ENCODE results near the gene CDIP1.

The CDIP1 gene

DNA sequence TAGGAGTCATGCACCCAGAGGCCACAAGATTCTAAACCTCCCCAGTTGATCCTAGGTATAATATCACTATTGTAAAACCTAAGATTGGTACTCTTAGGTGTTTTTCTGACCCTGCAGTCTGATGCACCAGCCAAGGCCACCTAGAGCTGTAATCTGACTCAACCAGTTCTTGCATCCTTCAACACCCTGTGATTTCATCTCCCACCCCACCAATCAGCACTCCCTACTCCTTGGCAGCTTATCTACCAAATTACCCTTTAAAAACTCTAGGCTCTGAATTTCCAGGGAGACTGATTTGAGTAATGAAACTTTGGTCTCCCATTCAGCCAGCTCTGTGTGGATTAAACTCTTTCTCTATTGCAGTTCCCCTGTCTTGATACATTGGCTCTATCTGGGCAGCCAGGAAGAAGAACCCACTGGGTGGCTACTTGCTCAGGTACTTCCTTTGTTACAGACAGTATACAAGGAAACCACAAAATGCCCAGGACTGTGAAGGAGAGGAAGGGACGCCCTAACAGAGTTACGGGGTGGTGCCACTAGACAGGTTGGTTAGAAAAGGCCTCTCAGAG is 1.2 kb upstream of the CDIP1 start:
- no peak for DNase-seq (ENCODE audit: low read depth, low spot score)

DNA sequence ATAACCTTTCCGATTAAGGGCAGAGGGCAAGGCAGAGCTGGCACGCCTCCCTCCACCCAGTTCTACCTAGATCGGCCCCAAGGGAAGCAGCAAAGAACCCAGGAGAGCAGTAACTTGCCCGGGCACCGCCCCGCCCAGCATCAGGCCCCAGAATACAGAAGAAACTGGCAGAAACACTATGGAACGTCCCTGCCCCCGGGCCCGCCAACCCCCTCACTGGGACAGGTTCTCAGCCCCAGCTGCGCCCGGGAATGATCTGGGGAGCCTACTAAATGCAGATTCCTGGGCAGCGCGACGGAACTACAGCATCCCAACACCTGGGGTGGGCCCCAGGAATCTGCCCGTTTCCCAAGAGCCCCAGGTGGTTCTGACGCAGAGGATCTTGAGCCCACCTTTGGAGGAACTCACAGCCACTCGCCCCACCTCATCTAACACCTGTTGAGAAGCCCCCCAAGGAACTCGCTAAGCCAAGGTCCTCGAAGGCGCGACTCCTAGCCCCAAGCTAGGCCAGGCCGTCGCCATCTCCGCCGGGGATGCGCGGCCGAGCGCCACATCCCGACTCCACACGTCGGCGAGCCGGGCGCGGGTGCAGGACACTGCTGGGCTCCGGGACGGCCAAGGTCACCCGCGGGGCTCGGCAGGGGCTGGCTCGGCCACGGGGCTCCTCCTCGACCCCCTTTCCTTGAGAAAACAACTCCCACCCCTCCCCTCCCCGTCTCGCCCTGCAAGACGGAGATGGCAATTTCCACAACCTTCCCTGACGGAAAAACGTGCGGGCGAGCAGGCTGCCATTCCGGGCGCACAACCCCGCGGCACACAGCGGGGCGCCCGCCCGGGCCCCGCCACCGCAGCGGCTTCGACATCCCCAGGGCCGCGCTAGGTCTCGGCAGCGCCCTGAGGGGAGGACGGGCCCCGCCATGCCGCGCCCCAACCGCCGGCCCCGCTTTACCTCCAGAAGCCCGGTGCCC is 913 bp downstream of the CDIP1 start:
- peak; percentile 40 for DNase-seq (ENCODE audit: low read depth, low spot score)

DNA sequence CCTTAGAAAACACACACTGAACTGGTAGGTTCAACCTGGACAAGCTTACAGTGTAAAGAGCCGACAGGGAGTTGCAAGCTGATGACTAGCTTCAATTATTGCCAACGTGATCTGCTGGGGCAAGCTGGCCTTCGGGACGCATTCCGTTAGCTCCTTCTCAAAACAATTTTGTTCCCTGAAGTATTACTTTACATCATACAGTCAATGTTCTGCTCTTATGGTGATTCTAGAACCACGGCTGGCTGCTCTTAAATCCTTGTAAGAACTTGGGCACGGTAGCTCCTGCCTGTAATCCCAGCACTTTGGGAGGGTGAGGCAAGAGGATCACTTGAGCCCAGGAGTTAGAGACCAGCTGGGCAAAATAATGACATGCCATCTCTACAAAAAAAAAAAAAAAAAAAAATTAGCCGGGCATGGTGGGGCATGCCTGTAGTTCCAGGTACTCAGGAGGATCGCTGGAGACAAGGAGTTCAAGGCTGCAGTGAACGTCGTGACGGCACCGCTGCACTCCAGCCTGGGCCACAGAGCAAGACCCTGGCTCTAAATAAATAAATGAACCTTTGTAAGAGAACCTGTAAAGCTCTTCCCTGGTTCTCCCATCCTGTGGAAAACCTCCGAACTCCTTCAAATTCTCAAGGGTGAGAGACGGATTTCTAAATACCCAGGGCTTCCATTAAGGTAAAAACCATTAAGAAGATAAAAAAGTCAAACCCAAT is 2.0 kb downstream of the CDIP1 start:
- DNase-seq (ENCODE audit: low read depth, low spot score): no peak

DNA sequence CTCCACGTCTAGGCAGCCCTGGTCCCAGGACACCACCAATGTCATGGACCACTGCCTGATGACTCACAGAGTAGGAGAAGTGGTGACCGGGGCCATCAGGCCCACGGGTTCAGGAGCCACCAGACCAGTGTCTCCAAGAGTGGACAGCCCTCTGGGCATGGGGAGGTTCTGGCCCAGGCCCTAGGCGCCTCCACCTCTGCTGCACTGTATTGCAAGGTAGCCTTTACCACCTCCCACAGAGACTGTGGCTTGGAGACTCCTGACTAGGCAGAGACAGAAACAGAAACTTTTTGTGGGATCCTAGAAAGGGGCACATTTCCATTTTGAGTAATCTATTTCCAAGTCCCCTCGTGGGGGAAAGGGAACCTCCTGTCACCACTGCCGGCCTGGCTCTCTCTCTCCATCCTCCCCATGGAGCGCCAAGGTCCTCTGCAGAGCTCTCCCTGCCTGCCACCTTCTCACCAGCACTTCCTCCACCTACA is 2.9 kb downstream of the CDIP1 start:
- no peak for DNase-seq (ENCODE audit: low read depth, low spot score)

DNA sequence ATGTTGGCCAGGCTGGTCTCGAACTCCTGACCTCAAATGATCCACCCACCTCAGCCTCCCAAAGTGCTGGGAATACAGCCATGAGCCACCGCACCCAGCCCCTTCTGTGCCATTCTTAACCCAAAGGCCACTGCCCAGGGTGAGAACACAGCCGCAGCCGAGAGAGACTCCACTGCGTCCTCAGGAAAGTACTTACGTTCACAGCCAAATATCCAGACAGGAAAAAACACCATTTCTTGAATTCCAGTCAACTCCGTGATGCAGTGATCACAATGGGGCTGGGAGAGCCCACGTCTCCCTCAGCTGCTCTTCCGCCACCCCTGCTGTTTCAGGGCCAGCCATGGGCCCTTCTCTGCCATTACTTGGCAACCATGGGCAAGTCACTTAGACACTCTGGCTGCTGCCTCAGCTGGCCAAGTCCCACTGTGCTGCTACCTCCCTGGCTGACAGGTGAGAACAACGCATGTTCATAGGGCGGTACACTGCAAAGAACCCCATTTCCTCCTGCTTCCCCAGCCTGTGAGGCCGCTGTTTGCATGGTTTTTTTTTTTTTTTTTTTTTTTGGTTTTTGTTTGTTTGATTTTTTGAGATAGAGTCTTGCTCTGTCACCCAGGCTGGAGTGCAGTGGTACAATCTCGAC is 4.3 kb downstream of the CDIP1 start:
- DNase-seq (ENCODE audit: low read depth, low spot score): no peak

DNA sequence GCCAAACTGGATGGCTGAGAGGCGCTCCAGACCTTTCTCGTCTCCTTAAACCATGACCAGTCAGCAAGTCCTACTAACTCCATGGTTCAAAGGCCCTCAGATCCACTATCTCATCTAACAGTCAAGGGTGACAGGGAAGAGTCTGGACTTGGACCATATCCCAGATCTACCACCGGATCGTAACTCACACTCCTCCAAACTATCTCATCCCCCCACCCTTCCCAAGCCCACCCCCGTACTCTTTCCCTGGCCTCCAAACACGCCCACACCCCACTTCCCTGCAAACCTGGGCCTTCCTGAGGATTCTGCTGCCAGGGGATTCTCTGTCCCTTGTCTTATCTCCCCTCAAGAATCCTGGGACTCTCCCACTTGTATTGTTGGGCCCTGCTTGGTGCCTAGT is 5.1 kb downstream of the CDIP1 start:
- no peak for DNase-seq (ENCODE audit: low read depth, low spot score)

DNA sequence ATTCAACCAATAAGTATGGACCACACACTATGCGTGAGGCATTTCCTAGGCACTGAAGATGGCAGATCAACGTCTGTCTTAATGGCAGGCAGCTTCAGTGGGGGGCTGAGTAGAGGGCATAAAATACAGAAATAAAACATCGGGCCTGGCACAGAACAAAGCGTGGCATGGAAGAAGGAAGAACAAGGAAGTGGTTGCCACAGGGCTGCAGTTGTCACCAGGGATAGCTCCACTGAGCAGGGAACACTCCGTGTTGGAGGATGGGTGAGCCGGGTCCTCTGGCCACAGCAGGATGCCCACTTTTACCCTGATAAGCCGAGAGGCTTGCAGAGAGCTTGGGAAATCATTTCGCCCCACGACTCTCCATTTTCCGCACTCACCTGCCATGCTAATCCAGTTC is 6.3 kb downstream of the CDIP1 start:
- DNase-seq (ENCODE audit: low read depth, low spot score): no peak

DNA sequence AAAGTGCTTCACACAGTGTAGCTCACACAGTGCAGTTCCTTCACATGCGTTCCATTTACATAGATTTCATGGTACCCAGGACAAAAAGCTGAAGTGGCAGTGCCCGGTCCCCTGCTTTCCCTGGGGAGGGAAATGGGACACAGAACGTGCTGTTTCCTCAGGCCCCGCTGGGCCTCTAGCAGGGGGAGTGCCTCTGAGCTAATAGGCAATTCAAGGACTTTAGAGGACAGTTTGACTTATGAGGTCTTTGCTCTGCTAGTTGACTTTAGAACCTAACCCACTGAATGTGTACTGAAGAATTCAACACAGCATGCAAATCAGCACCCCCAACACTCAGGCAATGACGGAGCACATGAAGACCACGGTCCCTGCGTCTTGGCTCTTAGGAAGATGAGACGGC is 6.8 kb downstream of the CDIP1 start:
- no peak for DNase-seq (ENCODE audit: low read depth, low spot score)

DNA sequence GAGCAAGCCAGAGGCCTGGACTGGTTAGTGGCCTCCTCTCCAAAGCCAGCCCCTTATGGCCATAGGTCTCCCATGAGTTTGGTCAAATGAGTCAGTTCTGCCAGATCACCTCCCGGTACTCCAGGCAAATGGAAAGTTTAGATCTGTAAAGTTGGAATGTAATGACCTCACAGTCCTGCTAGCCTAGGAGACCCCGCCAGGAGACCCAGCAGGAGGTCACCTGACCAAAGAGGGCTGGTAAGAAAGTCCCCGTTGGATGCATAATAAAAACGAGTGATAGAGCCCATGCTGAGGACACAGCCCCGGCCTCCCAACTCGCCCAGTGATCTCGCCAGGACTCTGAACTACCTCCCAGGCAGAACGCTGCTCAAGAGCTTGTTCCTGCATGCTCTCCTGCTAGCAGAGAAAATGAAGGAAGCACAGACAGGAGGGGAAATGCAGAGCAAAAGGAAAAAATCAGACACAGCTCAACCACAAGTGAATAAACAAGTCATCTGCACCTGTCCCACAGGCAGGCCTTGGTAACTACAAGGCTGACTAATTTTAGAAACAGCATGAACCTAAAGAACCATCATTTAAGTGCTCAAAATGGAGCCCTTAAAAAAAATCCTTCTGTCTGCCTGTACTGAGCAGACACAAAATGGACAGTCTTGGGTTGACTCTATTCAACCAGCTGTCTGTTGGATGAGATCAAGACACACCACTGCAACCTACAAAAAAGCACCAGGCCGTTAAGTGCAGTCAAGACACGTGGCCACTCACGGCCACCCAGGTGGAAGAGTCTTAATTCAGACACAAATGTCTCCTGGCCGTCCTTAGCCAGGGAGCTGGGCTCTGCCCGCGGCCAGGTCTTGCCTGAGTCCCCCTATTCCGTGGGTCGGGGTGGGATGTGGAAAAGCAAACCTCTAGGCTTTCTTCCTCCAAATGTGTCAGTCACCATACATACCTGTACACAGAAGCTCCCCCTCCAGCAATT is 9.2 kb downstream of the CDIP1 start:
- peak; percentile 90 for DNase-seq (ENCODE audit: low read depth, low spot score)

DNA sequence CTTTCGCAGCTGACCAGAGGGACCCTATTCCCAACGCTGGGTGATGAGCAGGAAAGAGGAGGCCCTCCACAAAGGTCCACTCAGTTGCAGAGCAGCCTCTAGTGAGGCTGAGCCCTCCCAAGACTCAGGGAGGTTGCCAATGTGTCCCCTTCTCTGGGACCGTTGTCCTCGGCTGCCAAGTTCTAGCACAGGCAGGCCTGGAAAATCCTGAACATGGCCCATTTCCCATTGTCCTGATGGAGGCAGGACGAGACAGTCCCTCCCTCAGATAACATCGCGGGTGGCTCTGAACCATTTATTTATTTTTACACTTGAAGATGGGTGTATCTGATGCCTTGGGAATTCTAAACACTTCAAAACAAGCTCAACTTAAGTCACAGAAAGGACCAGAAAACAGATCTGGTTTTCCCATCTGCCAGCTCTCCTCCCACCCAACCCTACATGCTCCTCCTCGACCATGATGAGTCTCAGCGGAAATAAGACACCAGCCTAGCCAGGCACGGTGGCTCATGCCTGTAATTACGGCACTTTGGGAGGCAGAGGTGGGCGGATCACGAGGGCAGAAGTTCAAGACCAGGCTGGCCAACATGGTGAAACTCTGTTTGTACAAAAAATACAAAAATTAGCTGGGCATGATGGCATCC is 12.8 kb downstream of the CDIP1 start:
- no peak for DNase-seq (ENCODE audit: low read depth, low spot score)

DNA sequence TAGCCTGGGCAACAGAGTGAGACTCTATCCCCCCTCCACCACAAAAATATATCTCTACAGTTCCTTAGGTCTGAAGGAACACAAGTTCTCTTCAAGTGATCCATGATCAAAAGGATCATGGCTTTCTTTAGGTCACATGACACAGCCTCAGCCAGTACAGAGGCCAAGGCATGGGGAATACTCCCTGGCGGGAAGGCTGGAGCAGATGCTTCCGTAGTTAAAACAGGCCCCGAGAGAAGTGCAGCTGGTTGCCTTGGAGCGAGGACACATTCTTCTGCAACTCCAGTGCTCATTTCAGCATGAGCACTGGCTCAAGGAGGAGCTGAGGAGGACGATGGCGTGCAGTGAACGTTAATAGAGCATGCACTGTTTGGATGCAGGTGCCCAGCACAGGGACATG is 13.5 kb downstream of the CDIP1 start:
- peak; percentile 17 for DNase-seq (ENCODE audit: low read depth, low spot score)

DNA sequence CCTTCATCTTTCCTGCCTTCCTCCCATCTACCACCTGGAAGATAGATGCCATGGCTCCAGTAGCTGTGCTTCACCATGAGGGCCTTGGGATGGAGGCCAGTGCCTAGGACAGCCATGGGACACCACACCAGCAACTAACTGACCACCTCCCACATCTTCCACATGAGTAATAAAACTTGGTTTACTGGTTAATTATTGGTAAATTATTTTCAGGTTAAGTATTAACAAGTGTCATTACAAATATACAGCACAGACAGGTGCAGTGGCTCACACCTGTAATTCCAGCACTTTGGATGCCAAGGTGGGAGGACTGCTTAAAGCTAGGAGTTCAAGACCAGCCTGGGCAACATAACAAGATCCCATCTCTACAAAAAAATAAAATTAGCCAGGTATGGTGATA is 14.0 kb downstream of the CDIP1 start:
- DNase-seq (ENCODE audit: low read depth, low spot score): no peak

DNA sequence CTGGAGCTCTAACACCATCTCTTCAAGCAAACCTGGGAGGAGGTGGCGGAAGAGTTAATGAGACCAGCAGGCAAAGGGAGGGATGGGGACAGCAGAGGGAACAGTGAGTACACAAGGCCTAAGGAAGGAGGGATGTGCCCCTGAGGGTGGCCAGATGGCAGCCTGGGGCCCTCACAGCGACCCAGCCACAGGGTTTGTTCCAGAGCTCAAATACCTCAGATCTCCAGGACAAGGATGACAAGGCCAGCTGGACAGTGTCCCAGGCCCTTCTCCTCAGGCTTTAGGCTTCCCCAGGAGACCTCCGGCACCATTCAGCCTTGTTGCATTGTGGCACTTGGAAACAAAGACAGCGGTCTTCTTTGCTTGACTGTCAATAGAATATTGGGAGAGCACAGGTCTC is 14.9 kb downstream of the CDIP1 start:
- peak; percentile 32 for DNase-seq (ENCODE audit: low read depth, low spot score)

DNA sequence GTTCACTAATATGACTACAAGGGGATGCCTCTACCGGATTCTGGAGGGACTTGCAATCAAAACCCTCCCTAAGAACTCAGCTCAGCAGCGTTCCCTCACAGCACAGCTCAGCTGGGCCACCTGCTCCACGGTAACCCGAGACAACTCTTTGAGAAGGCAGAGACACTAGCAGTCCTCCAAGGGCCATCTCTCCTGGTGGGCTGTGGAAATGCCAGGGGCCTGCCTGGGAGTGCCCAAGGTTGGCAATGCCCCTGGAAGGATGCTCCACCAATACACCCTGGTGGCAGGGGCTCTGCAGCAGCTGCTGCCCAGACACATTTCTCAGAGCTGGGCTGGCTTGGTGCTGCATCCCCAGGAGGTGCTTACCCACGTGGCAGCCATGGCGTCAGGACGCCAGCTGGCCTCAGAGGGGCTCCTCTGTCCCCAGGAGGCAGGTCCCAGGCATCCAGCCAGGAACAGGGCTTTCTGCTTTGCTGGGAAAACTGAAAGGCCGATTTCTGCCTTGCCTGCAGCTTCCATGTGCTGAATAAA is 16.5 kb downstream of the CDIP1 start:
- DNase-seq (ENCODE audit: low read depth, low spot score): peak; percentile 32

DNA sequence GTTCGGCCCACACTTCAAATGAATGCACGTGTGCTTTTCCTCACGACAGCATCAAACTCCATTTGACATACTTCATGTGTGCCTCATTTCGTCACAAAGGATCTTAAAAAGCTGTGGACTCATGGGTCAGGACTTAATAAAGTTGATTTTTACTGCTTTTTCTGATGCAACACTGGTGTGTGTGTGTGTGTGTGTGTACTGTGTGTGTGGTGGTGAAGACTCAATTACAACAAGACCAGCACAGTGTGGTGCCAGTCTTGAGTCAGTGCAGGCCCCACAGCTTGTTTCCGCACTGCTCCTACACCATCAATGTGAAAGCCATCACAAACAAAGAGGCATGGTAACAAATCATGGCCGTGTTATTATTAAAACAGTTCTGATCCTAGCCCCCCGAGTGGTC is 17.7 kb downstream of the CDIP1 start:
- no peak for DNase-seq (ENCODE audit: low read depth, low spot score)

DNA sequence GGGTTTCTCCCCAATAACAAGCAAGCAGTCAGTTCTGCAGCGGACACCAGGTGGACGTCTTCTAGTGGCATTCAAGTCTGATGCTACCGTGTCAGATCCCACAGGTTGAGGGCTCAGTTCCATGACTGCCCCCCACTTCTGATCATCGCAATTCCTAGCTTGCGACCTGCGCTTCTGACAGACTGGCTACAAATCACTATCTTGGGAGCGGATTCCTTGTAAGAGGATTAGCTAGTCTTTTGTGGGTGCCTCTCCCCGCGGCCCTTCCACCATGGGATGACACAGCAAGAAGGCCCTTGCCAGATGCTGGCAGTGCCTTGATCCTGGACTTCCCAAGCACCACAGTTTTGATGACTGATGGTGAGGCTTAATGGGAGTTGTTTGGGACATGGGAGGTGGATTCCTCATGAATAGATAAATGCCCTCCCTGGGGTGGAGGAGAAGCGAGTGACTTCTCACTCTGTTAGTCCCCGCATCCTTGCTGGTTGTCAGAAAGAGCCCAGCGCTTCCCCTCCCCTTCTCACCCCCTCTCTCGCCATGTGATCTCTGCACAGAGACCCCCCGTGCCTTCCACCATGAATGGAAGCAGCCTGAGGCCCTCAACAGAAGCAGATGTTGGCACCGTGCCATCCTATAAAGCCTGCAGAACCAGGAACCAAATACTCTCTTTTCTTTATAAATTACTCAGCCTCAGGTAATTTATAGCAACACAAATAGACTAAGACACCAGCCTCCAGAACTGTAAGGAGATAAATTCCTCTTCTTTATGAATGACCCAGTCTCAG is 19.1 kb downstream of the CDIP1 start:
- DNase-seq (ENCODE audit: low read depth, low spot score): no peak

DNA sequence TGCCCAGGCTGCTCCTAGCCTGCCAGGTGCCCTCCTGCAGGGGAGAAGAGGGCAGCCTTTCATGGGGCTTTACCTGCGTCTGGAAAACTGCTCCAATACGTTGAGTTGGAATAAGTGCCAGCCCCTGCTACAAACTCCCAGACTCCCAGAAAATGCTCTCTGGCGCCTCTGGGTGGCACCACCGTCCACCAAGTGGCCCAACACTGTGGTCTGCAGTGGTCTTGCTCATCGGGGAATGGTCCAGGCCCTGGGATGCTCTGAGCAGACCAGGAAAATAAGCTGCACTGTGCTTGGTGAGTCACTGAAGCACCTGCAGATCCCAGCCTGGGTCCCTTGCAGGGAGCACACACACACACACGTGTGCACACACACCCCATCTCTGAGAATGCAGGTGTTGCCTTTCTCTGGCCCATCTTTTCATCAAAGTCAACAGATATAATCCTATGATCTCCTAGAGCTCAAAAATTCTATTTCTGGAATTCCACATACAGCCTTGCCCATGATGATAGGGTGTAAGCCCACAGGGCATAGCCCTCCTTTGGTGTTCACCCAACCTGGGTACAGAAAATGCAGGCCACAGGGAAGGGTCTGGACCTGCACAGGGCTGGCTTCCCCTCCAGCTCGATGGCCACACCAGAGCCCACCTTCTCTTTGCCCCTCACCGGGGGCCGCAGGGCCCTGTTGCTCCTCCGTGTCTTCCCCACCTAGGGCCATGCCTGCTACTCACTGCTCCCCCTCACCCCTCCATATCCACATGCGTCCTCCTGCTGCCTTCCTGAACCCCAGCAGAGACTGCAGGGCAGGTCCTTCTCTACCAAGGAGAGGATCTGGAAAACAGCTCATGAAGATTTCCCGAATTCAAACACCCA is 20.5 kb downstream of the CDIP1 start:
- DNase-seq (ENCODE audit: low read depth, low spot score): peak; percentile 84

DNA sequence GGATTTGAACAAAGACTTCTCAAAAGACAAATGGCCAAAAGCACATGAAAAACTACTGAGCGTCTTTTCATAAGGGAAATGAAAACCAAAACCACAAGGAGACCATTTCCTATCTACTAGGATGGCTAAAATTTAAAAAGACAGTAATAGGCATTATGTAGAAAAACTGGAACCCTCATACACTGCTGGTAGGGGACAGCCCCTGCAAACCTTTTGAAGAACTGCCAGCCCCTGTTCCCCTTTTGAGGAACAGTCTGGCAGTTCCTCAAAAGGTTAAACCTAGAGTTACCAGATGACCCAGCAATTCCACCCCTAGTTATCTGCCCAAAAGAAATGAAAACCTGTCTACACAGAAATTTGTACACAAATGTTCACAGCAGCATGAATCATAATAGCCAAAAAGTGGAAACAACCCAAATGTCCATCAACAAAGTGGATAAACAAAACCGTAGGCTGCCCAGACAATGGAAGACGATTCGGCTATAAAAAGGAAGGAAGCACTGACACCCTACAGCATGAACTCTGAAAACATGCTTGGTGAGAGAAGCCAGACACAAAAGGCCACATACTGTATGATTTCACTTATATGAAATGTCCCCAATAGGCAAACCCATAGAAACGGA is 22.9 kb downstream of the CDIP1 start:
- DNase-seq (ENCODE audit: low read depth, low spot score): no peak
